Measurements from ENCODE around the gene MTREX.

DNA sequence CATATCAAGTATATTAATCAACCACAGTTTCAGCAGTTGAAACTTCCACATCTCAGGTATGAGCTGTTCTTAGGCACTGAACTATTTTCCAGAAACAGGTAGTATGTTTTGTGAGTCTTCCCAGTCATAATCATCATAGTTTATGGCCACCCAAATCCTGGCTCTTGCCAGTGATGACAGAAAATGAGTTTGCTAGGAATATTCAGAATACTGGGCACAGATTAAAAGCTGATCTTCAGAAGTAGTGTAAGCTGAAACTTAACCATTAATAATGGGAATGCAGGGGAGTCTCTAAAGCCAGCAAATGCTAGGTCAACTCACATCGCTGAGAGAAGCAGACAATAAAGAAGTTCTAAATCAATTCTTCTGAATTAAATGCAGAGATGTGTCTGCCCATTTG lies 162.5 kb downstream of the MTREX start:
- TF ChIP-seq, protein P1, sequence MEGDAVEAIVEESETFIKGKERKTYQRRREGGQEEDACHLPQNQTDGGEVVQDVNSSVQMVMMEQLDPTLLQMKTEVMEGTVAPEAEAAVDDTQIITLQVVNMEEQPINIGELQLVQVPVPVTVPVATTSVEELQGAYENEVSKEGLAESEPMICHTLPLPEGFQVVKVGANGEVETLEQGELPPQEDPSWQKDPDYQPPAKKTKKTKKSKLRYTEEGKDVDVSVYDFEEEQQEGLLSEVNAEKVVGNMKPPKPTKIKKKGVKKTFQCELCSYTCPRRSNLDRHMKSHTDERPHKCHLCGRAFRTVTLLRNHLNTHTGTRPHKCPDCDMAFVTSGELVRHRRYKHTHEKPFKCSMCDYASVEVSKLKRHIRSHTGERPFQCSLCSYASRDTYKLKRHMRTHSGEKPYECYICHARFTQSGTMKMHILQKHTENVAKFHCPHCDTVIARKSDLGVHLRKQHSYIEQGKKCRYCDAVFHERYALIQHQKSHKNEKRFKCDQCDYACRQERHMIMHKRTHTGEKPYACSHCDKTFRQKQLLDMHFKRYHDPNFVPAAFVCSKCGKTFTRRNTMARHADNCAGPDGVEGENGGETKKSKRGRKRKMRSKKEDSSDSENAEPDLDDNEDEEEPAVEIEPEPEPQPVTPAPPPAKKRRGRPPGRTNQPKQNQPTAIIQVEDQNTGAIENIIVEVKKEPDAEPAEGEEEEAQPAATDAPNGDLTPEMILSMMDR (IDR thresholded peaks at IDR 0.05; ENCODE audit: insufficient read depth, low read depth, low read length): no peak
- no peak for TF ChIP-seq EZH2 (IDR thresholded peaks at IDR 0.05; ENCODE audit: insufficient read depth, low read length)
